H1 (cell line): Measurements from ENCODE around the gene OPALIN. TPM values are rescaled to one million over a fixed set of nuclear protein-coding genes. Genes with fewer than 3 reads are reported as not detected.

Experiments
- CTCF ChIA-PET: fragments of 300-600 bp; sonication (Branson Sonifier 250); formaldehyde crosslinking; loops from one replicate; lab custom pipeline; 2021; ENCODE audit not compliant: partially characterized antibody; lab: Charles Lee
- POLR2A ChIA-PET: fragments of 300-600 bp; sonication (Branson Sonifier 250); formaldehyde crosslinking; loops from one replicate; lab custom pipeline; 2021; ENCODE audit warnings: inconsistent platforms; ENCODE audit not compliant: partially characterized antibody; lab: Charles Lee
- DNase-seq, 2 experiments: peaks; one replicate each; pipeline versions ENCODE4 v3.0.0 to v3.0.0-alpha.2; 2010 to 2022; ENCODE audit warnings: low spot score in 2 of 2, low read depth in 1 of 2, mixed read lengths in 1 of 2
- FAIRE-seq: peaks from 2 replicates; lab custom pipeline; 2011; peaks lifted over from hg19 to GRCh38; lab: Jason Lieb, UNC
- H2AFZ ChIP-seq: 2 replicates; pipeline ENCODE4 v1.8.1; 2012; ENCODE audit warnings: low read length, inconsistent platforms
- H2AK5ac ChIP-seq: 2 replicates; pipeline ENCODE4 v1.6.1; 2013; ENCODE audit warnings: low read depth, low read length
- H2BK120ac ChIP-seq: replicated peaks from 2 replicates; pipeline ENCODE3; 2013; ENCODE audit warnings: low read depth, low read length, inconsistent platforms
- H2BK12ac ChIP-seq: 2 replicates; pipeline ENCODE4 v1.6.1; 2013; ENCODE audit warnings: low read depth, low read length
- H2BK15ac ChIP-seq: 2 replicates; pipeline ENCODE4 v1.6.1; 2013; ENCODE audit warnings: low read length
- H2BK20ac ChIP-seq: 2 replicates; pipeline ENCODE4 v1.6.1; 2013; ENCODE audit warnings: low read length
- H2BK5ac ChIP-seq: 2 replicates; pipeline ENCODE4 v1.6.1; 2013; ENCODE audit warnings: low read depth, low read length
- H3K14ac ChIP-seq: 2 replicates; pipeline ENCODE4 v1.6.1; 2013; ENCODE audit warnings: inconsistent platforms; ENCODE audit not compliant: insufficient read length
- H3K18ac ChIP-seq: 2 replicates; pipeline ENCODE4 v1.6.1; 2013; ENCODE audit warnings: low read length; ENCODE audit errors: extremely low read depth
- H3K23ac ChIP-seq: 2 replicates; pipeline ENCODE4 v1.6.1; 2013; ENCODE audit warnings: inconsistent platforms; ENCODE audit not compliant: insufficient read length
- H3K23me2 ChIP-seq: 2 replicates; pipeline ENCODE4 v1.6.1; 2013; ENCODE audit warnings: low read depth, low read length
- H3K27ac ChIP-seq: 2 replicates; pipeline ENCODE4 v1.6.1; 2011; ENCODE audit warnings: low read depth, low read length, inconsistent platforms
- H3K27me3 ChIP-seq, 4 experiments: replicated peaks in 1 of 4; 1 replicate in 1 of 4; 2 replicates in 3 of 4; pipeline versions ENCODE4 v1.6.1 to v1.8.1; 2011 to 2013; ENCODE audit warnings: low read length in 3 of 4, mild to moderate bottlenecking in 3 of 4, inconsistent platforms in 2 of 4, mixed read lengths in 2 of 4, moderate library complexity in 1 of 4; ENCODE audit not compliant: control insufficient read depth in 3 of 4, insufficient read depth in 3 of 4; ENCODE audit errors: extremely low read depth in 1 of 4
- H3K36me3 ChIP-seq, 4 experiments: 2 replicates each; pipeline versions ENCODE4 v1.6.1 to v1.8.1; 2011 to 2013; ENCODE audit warnings: mild to moderate bottlenecking in 4 of 4, low read length in 3 of 4, moderate library complexity in 2 of 4, control low read depth in 1 of 4, inconsistent platforms in 1 of 4; ENCODE audit not compliant: insufficient read depth in 4 of 4, control insufficient read depth in 2 of 4
- H3K4ac ChIP-seq: replicated peaks from 2 replicates; pipeline ENCODE3; 2013; ENCODE audit warnings: low read length, low read depth, mixed read lengths, inconsistent platforms; ENCODE audit not compliant: insufficient read length
- H3K4me1 ChIP-seq, 4 experiments: replicated peaks in 1 of 4; 1 replicate in 1 of 4; 2 replicates in 3 of 4; pipeline versions ENCODE4 v1.6.1 to v1.8.1; 2011 to 2013; ENCODE audit warnings: low read length in 3 of 4, inconsistent platforms in 2 of 4, mixed read lengths in 1 of 4; ENCODE audit not compliant: insufficient read depth in 4 of 4, control insufficient read depth in 3 of 4
- H3K4me2 ChIP-seq, 2 experiments: 2 replicates each; pipeline versions ENCODE4 v1.6.1 to v1.8.1; 2011 to 2013; ENCODE audit warnings: low read depth in 2 of 2, low read length in 2 of 2, control low read depth in 1 of 2, inconsistent platforms in 1 of 2, mild to moderate bottlenecking in 1 of 2; ENCODE audit not compliant: insufficient read depth in 1 of 2
- H3K4me3 ChIP-seq, 4 experiments: fragments of 200-600, 300-600 bp in 1 of 4; sonication (generic), shearing (Covaris generic), sonication (Bioruptor Twin) in 1 of 4; 2 replicates each; pipeline versions ENCODE4 v1.5.1 to v1.8.1; 2011 to 2016; ENCODE audit warnings: low read length in 4 of 4, low read depth in 3 of 4, control low read depth in 2 of 4, inconsistent platforms in 2 of 4, mild to moderate bottlenecking in 2 of 4, mixed read lengths in 1 of 4, moderate library complexity in 1 of 4; ENCODE audit not compliant: insufficient read depth in 2 of 4; ENCODE audit errors: extremely low read depth in 1 of 4
- H3K56ac ChIP-seq: replicated peaks from 2 replicates; pipeline ENCODE3; 2013; ENCODE audit warnings: low read depth, mild to moderate bottlenecking, mixed read lengths, low read length, inconsistent platforms; ENCODE audit not compliant: insufficient read length
- H3K79me1 ChIP-seq: 2 replicates; pipeline ENCODE4 v1.6.1; 2013; ENCODE audit warnings: low read depth, low read length, control low read depth
- H3K79me2 ChIP-seq, 2 experiments: 2 replicates each; pipeline versions ENCODE4 v1.6.1 to v1.8.1; 2012 to 2013; ENCODE audit warnings: low read length in 2 of 2, mild to moderate bottlenecking in 2 of 2, inconsistent platforms in 1 of 2; ENCODE audit not compliant: insufficient read depth in 2 of 2, control insufficient read depth in 1 of 2
- H3K9ac ChIP-seq, 4 experiments: replicated peaks in 1 of 4; 1 replicate in 1 of 4; 2 replicates in 3 of 4; pipeline versions ENCODE4 v1.6.1 to v1.8.1; 2011 to 2013; ENCODE audit warnings: low read depth in 3 of 4, low read length in 3 of 4, control low read depth in 2 of 4, mild to moderate bottlenecking in 2 of 4, moderate library complexity in 2 of 4, inconsistent platforms in 1 of 4; ENCODE audit errors: extremely low read depth in 1 of 4
- H3K9me3 ChIP-seq, 2 experiments: 2 replicates each; pipeline versions ENCODE4 v1.6.1 to v1.8.1; 2012 to 2013; ENCODE audit warnings: mild to moderate bottlenecking in 2 of 2, moderate library complexity in 2 of 2, control low read depth in 1 of 2, inconsistent platforms in 1 of 2, low read depth in 1 of 2, low read length in 1 of 2, mixed read lengths in 1 of 2; ENCODE audit not compliant: insufficient read depth in 2 of 2
- H4K20me1 ChIP-seq, 2 experiments: replicated peaks in 1 of 2; 2 replicates each; pipeline versions ENCODE3 to v1.8.1; 2011 to 2013; ENCODE audit warnings: inconsistent platforms in 2 of 2, low read length in 2 of 2, mild to moderate bottlenecking in 1 of 2; ENCODE audit not compliant: insufficient read depth in 2 of 2, control insufficient read depth in 1 of 2
- H4K5ac ChIP-seq: 2 replicates; pipeline ENCODE4 v1.6.1; 2013; ENCODE audit warnings: low read length, low read depth, mixed read lengths, inconsistent platforms; ENCODE audit not compliant: insufficient read length
- H4K8ac ChIP-seq: 2 replicates; pipeline ENCODE4 v1.8.0; 2013; ENCODE audit warnings: mild to moderate bottlenecking, moderate library complexity, low read length, inconsistent platforms; ENCODE audit not compliant: insufficient read depth; ENCODE audit errors: extremely low read depth
- H4K91ac ChIP-seq: replicated peaks from 2 replicates; pipeline ENCODE3; 2013; ENCODE audit warnings: low read length, mixed read lengths, inconsistent platforms; ENCODE audit not compliant: insufficient read length
- BACH1 ChIP-seq: IDR thresholded peaks from 2 replicates; pipeline ENCODE4 v1.6.1; 2012; ENCODE audit warnings: low read length, improper control_type of control experiment
- CBX5 ChIP-seq: fragments of 300-800, 300-1000 bp; sonication (generic); IDR thresholded peaks from 2 replicates; pipeline ENCODE4 v1.7.1; 2016; ENCODE audit warnings: antibody characterized with exemption, low read length, low read depth
- CTBP2 ChIP-seq: IDR thresholded peaks from 2 replicates; pipeline ENCODE4 v1.7.0; 2011; ENCODE audit warnings: borderline replicate concordance, mild to moderate bottlenecking, moderate library complexity, mixed read lengths, low read length; ENCODE audit not compliant: insufficient read depth, insufficient read length
- EGR1 ChIP-seq: IDR thresholded peaks from 2 replicates; pipeline ENCODE4 v1.6.1; 2011; ENCODE audit warnings: low read depth, low read length, borderline replicate concordance
- EZH2 ChIP-seq: fragments of 200-600 bp; sonication (generic); IDR thresholded peaks from 2 replicates; pipeline ENCODE4 v1.7.1; 2012; ENCODE audit warnings: low read depth, mild to moderate bottlenecking, moderate library complexity, low read length, inconsistent platforms; ENCODE audit not compliant: severe bottlenecking
- NANOG ChIP-seq: IDR thresholded peaks from 2 replicates; pipeline ENCODE4 v1.6.1; 2011; ENCODE audit warnings: low read length, low read depth, mild to moderate bottlenecking, inconsistent platforms; ENCODE audit not compliant: insufficient read depth, poor library complexity, severe bottlenecking
- RNF2 ChIP-seq: fragments of 200-900, 300-1000 bp; sonication (generic); IDR thresholded peaks from 2 replicates; pipeline ENCODE4 v1.7.1; 2016; ENCODE audit warnings: borderline replicate concordance, low read depth, mild to moderate bottlenecking, antibody characterized with exemption, low read length; ENCODE audit not compliant: poor library complexity, severe bottlenecking; ENCODE audit errors: missing control alignments
- SIN3A ChIP-seq, 2 experiments: IDR thresholded peaks in 1 of 2; conservative IDR thresholded peaks in 1 of 2; 2 replicates each; pipeline ENCODE4 v1.6.1; 2011 to 2012; ENCODE audit warnings: low read length in 2 of 2, improper control_type of control experiment in 1 of 2, low read depth in 1 of 2, mild to moderate bottlenecking in 1 of 2
- SIX5 ChIP-seq: IDR thresholded peaks from 2 replicates; pipeline ENCODE4 v1.6.1; 2011; ENCODE audit warnings: mild to moderate bottlenecking, low read depth, low read length
- WGBS, 2 experiments: shearing (Covaris generic) in 1 of 2; methylation state at CpG; one replicate each; pipeline versions ENCODE4 v1.1.6 to v1.1.7; 2013 to 2015; ENCODE audit warnings: low lambda C conversion rate in 2 of 2, mixed read lengths in 2 of 2, inconsistent platforms in 1 of 2, low coverage in 1 of 2, missing lambda C conversion rate in 1 of 2; ENCODE audit not compliant: insufficient replicate concordance in 2 of 2, insufficient coverage in 1 of 2, insufficient read length in 1 of 2; ENCODE audit errors: extremely low coverage in 1 of 2, missing lambda C conversion rate in 1 of 2; 5-methylcytosine and 5-hydroxymethylcytosine counted together
- polyA plus RNA-seq, 7 experiments: library from polyadenylated mRNA; depleted of rRNA in 3 of 7; stranded (reverse) in 5 of 7; unstranded in 2 of 7; fragments of >200 nt in 5 of 7; fragments of 200-250 nt in 2 of 7; gene quantifications; 1 replicate in 5 of 7; 2 replicates in 1 of 7; 4 replicates in 1 of 7; pipeline versions ENCODE4 v1.2.1 to v1.2.3, GENCODE V29; 2011 to 2013; ENCODE audit warnings: missing spikeins in 2 of 7, mixed read lengths in 2 of 7
- total RNA-seq: library from RNA; stranded (reverse); fragmentation: NEBNext Ultra II Directional; extraction: Animal tissue kit (Norgen Biotek cat#: 25700); gene quantifications from 2 replicates; pipeline ENCODE4 v1.2.1, GENCODE V29; 2021
- TF ChIP-seq, protein P1 (sequence below): IDR thresholded peaks from 2 replicates; pipeline ENCODE4 v1.6.1; 2012; ENCODE audit warnings: inconsistent platforms

The OPALIN gene
- total and polyA plus RNA-seq, 2 of the 8 experiments (the other 6 are each of a cell fraction or from before 2014, with no cell fraction given): 0.03 TPM; not detected in 1

DNA sequence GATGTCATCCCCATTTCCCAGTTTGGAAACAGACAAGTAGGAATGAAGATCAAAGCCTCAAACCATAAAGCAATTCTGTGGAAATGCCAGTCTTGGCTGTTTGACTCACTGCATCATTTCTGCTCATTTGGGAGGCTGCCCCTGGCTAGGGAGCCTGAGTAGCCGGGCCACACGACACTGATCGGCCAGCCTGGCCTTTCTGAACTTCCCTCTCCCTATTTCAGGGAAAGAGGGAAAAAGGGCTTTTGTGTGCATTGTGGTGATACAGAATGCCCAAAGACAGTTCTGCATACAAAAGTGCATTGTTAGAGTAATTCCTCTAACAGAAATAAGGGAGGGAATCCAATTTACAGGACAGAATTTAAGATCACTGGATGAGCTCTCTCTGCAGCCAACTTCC is 41.7 kb upstream of the OPALIN start:
- no peak overlapping the region for H3K27ac ChIP-seq
- no peaks in the 10 kb centered on the region for H3K79me1 ChIP-seq
- H3K4ac ChIP-seq: no peak overlapping the region
- no peak overlapping the region for H3K56ac ChIP-seq
- no peaks in the 10 kb centered on the region for H4K20me1 ChIP-seq
- no peak overlapping the region for H2BK15ac ChIP-seq
- ChIA-PET CTCF (interaction anchor here (0.9 to 9.6 kb wide), 5 partner anchors 13 to 111 kb away, joined by 3 to 152 read pairs (median 4); partner anchors contain the start of gene TLL2), POLR2A (no interaction called here)
- H3K23me2 ChIP-seq: no peaks in the 10 kb centered on the region
- H2AK5ac ChIP-seq: no peak overlapping the region
- H3K36me3 ChIP-seq: no peaks in the 10 kb centered on the region
- TF ChIP-seq, protein P1, sequence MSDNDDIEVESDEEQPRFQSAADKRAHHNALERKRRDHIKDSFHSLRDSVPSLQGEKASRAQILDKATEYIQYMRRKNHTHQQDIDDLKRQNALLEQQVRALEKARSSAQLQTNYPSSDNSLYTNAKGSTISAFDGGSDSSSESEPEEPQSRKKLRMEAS: no peak
- no peak for TF ChIP-seq EGR1
- TF ChIP-seq BACH1: no peak
- TF ChIP-seq RNF2: no peak
- TF ChIP-seq CTBP2: no peak
- no peak for TF ChIP-seq EZH2
- TF ChIP-seq CBX5: no peak
- no peak for TF ChIP-seq SIN3A (conservative IDR thresholded peaks at IDR 0.05 in 1 of 2, IDR thresholded peaks at IDR 0.05 in 1 of 2; ENCODE audit: low read depth in 1 of 2, low read length in 2 of 2)
- no peak for TF ChIP-seq SIX5
- TF ChIP-seq NANOG: no peak
- no peak overlapping the region for H3K18ac ChIP-seq
- no peak overlapping the region for H3K4me3 ChIP-seq
- H2BK12ac ChIP-seq: no peak overlapping the region
- no peaks in the 10 kb centered on the region for H3K79me2 ChIP-seq
- H3K4me2 ChIP-seq: no peak overlapping the region
- H4K5ac ChIP-seq: no peak overlapping the region
- 81% methylated on average over 3 of the region's 3 CpGs; no CpG with 5 or more reads in 1 of the 2 experiments for WGBS, 2 experiments
- no peak overlapping the region for H2BK120ac ChIP-seq
- H4K91ac ChIP-seq: no peak overlapping the region
- H3K14ac ChIP-seq: no peak overlapping the region
- no peak overlapping the region for H2BK5ac ChIP-seq
- no peaks in the 10 kb centered on the region; a peak in 1 of 7 replicates for H3K27me3 ChIP-seq
- H3K4me1 ChIP-seq: peaks cover 0 to 7% (median 2%) of the 10 kb centered on the region in 4 experiments; a peak in 6 of 7 replicates
- H3K23ac ChIP-seq: no peak overlapping the region
- H3K9me3 ChIP-seq: no peaks in the 10 kb centered on the region
- FAIRE-seq (no peak), DNase-seq (no peak)
- H2AFZ ChIP-seq: no peak overlapping the region
- no peak overlapping the region for H3K9ac ChIP-seq
- H4K8ac ChIP-seq: no peak overlapping the region
- no peak overlapping the region for H2BK20ac ChIP-seq
